NCI-H2171 treated with DMSO at 0.1 percent for 48 hours (cell line): Measurements from ENCODE around the gene PSRC1.
A peak's percentile ranks its signal among the peaks of the same experiment; 100 is the strongest.

ENCODE experiments used
- DNase-seq: peaks from one replicate; lab custom pipeline; 2025; lab: John Stamatoyannopoulos, UW

Gene PSRC1

DNA sequence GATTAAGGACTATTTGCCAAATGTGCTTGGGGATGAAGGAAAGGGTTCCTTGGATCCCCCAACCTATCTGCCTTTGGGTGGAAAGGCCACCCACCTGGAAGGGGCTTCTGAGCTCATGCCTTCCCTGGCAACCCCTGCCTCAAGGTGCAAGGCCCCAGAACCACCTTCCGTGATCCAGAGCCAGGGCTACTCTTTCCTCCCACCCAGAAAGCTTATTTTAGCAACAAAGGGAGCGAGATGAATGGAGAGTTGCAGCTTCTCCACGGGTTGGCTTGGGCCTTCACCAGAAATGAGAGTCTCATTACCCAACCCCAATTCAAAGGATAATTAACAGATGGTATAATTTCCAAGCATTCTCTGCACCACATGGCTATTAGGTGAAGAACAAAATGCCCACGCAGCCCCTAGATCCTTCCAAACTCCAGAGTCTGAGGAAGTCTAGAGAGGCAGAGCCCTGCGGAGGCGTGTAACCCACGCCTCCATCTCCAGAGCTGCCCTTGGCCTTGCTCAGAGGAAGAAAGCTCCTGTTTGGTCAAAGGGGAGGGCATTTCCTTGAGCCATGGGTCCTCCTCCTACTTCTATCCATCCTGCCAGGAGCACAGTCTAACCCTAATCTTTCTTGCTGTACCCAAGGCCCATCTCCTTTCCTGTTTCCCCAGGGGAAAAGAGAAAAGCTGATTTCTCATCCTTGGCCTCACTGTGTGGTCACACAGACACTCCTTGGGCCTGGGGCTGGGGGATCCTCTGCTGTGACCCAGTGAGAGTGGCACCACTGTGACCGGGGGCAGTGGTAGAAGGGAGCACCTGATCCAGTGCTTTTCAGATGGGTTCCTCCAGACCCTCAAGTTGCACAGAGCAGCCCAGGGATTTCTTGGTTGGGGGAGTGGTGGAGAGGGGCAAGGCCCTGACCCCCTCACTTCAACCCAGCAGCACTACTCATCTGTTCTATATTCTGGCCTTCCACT lies 35.3 kb downstream of the PSRC1 start:
- no peak for DNase-seq

DNA sequence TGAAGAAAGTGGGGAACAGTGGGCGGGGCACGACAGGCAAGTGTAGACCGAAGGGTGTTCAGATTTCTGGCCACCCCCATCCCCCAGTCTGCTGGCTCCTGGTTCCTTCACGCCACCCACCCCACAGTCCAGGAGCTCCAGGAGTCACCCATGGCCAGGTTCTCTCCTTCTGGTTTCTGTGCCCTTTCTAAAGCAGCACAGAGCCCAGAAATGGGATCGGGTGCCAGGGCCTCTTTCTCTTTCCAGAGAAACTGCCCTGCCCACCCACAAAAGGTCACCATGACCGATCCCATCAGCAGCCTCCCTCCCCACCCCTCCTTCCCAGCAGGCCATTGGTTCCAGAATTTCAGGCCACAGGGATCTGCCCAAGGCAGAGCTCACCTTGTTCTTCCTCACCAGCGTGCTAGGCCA lies 36.8 kb downstream of the PSRC1 start:
- no peak for DNase-seq

DNA sequence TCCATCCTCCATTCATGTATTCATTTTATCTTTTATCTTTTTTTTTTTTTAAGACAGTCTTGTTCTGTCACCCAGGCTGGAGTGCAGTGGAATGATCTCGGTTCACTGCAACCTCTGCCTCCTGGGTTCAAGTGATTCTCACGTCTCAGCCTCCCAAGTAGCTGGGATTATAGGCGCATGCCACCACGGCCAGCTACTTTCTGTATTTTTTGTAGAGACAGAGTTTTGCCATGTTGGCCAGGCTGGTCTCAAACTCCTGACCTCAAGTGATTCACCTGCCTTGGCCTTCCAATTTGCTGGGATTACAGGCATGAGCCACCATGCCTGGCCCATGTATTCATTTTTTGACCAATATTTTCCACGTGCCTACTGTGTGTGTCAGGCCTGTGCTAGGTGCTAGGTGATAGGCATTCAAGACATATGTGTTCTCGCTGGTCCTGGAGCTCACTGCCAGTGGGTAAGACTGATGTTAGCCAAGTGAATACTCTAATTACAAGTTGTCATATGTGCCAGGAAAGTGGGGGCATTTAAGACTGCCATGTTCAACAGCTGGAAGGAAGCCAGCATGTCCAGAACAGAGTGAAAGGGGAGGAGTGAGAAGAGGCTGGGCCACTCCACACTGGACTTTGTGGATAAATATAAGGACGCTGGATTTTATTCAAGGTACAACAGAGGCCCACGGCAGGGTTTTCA lies 38.9 kb downstream of the PSRC1 start:
- peak; percentile 11 for DNase-seq

DNA sequence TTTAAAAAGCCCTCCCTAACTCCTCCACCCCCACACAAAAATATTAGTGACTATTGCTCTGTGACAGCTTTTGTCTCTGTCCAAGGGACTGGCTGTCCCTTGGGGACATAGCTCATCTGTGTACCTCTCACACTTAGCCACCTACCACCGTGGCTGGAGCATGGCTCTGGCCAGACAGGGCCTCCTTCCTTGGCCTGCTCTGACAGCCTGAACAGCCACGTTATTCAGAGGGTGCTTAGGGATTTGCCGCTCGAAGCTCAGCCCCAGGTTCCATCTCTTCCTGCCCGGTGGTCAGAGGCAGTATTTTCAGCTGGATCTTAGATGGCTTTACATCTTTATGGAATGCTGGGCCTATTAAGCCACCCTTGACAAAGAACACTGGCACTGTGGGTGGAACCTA lies 39.7 kb downstream of the PSRC1 start:
- no peak for DNase-seq

DNA sequence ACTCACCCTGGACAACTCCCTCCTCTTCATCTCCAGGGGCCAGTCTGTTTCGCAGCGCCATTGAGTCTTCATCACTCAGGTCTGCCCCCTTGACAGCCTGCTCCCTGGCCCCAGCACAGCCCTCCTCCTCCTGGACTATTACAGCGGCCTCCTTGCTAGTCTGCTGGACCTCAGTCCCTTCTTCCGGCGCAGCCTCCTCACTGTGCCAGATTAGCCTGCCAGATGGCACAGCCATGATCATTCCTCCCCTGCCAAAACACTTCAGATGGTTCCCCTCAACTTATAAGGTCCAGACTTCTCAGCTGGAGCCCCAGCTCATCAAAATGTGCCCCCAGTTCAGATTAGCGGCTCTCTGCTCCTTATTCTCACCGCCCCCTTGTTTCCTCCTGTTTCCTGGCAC lies 40.6 kb downstream of the PSRC1 start:
- DNase-seq = peak; percentile 67

DNA sequence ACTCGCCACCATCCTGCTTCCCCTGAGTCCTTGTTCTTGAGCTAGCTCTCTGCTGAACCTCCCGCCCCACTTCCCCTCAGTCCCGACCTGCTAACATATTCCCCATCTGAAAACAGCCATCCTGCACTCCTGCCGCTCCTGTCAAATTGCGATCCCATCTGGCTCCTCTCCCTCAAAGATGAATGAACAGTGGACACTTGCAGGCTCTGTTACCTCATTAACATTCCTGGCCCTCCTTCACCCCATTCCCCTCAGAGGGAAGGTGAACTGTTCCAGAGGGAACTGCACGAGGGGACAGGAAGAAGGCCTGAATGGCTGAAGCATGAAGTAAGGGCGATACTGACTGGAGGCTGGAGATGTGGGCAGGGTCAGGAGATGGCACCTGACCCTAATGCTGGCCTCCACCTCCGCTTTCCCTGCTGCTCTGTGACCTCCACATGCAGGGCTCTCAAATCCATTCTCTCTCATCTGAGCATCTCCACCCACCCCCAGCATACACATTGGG lies 41.1 kb downstream of the PSRC1 start:
- peak; percentile 82 for DNase-seq

DNA sequence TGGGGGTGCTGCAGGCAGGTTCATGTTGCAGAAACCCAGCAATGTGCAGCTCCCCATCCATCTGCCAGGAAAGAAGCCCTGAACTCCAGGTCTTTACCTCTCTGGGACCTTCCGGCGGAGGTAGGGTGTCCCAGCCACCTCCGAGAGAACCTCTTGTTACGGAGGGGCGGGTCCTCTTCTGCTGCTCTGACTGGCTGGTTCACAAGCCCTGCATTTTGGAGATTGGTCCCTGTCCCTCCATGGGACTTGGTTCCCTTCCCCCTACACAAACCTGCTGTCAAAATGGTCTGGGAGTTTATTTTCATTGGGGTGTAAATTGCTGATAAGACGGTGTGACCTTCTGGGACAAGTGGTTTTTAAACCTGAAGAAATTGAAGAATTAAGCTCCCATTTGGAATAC lies 41.6 kb downstream of the PSRC1 start:
- DNase-seq = peak; percentile 73

DNA sequence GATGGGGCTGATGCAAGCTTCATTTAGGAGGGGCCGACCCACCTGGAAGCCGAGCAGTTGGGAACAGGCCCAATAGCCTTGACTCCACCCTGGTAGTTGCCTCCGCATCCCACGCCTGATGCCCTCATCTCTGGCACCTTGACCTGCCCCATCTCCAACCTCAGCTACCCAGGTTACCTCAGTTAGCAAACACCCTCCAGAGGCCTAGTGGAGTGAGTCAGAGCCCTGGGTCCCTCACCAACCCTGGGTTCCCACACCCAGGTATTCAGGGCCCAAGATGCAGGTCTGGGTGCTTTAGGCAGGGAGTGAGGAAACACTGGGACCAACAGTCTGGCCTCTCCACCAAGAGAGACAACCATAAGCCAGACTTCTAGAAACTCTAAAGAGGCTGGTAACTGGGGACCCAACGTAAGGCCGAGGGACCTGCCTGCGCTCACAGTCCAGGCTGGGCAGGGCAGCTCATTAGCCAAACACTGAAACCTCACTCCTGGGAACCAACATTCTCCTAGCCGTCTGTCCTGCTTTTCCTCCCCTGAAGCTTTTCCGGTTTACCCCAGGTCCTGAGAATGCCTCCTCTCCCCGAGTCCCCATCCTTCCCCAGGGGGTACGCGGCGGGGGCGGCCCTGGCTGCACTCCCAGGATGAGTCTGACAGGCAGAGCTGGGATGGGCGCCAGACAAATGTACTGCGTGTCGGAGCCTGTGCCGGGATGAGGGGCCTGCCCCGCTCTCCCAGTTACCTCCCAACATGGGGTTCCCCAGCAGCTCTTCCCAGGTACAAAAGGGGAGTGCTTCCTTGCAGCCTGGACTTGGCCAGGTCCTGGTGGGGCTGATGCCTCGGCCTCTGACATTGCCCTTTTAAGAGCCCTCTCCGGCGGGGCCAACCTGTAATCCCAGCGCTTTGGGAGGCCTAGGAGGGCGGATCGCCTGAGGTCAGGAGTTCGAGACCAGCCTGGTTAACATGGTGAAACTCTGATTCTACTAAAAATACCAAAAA lies 42.5 kb downstream of the PSRC1 start:
- DNase-seq = peak; percentile 83

DNA sequence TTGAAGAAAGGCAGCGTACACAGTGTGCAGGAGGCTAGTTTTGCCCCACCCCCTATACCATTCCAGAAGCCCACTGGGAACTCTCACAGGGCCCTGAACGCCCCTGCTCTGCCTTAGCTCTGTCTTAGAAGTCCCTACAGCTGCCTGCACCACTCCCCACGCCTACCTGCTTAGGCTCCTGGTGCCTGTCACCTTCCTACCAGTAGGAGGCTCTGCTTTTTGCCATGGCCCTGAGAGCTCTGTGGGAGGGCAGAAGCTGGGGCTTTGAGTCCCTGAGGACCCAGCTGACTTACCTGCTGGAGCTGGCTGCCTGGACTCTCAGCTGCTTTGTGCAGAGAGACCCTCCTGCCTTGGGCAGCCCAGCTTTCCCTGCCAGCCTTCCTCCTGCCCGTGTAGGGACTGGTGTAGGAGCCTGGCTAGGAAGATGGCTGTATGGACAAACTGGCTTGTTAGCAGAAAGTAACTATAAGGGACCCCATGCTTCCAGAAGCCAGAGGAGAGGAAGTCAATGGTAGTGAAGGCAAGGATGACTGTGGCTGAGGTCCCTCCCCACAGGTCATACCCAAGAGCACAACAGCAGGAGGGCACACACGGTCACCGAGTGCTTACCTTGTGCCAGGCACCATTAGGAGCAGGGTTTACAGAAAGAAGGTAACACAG lies 43.4 kb downstream of the PSRC1 start:
- peak; percentile 48 for DNase-seq

DNA sequence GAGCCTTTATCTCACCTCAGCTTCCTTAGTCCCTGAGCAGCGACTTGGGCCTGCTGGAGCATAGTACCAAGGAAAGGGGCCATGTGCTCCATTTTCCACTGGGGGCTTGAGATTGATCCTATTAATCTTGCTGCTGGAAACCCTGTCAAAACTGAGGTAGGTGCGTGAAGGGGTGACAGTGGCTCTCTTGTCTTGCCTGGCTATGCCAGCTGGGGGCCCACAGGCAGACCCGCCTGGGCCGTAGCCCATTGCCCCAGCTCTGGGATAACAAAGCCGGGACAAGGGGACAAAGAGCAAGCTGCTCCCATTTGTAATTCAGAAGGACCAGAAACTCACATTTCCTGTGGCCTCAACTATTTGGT lies 43.9 kb downstream of the PSRC1 start:
- no peak for DNase-seq

DNA sequence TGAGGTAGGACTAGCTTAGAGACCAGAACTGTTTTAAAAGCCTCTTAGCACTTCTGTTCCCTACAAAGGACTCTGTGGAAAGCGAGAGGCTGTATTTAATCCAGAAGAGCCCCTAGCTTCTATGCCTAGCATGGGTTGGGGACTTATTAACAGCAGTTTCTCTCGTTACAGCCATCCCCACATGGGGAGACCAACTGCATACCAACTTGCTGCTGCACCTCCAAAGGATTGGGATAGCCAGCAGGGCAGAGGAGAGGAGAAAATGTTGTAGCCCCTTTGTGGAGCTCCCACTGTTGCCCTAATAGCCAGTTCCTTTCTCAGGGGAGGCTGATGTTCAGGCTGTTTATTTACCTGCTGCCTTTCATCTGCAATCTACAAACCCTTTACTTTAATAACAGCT lies 44.6 kb downstream of the PSRC1 start:
- no peak for DNase-seq

DNA sequence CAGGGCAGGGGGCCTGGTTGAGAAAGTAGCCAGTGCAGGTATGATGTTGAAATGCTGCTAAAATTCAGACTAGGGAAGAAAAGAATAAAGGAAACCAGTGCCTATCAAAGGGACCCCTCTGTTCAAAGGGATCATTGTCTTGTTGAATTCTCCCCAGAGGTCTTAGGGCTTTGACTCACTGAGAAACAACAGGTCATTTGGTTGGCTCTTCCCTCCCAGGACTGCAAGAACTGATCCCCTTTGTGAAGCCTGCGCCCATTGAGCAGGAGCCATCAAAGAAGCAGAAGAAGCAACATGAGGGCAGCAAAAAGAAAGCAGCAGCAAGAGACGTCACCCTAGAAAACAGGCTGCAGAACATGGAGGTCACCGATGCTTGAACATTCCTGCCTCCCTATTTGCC lies 45.4 kb downstream of the PSRC1 start:
- DNase-seq = no peak

DNA sequence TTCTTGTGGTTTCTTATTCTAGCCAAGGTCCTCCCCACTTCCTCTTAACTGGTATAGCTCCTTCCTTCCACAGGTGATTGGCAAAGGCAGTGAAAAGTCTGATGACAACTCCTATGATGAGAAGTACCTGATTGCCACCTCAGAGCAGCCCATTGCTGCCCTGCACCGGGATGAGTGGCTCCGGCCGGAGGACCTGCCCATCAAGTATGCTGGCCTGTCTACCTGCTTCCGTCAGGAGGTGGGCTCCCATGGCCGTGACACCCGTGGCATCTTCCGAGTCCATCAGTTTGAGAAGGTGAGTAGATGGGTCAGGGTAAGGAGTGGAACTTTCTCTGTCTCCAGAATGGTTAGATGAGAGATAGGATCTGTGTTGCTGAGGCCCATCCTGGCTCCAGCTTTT lies 47.8 kb downstream of the PSRC1 start:
- DNase-seq = no peak

DNA sequence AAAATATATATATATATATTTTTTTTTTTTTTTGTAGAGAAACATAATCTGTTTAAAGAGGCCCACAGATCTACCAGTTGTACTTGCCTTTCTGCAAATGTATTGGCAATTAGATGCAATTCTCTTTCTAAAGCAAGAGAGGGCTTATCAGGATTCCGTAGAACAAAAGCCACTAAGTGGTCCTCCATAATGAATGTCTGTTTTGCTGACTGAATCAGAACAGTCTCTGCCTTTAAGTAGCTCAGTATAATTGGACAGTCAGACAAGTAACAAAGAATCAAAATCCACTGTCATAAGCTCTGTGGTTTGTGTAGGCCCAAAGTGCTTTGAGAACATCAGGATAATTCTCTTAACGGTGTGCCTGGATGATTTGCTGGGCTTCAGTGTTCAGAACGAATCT lies 51.9 kb downstream of the PSRC1 start:
- no peak for DNase-seq
